ENCODE measurements around the gene SYK. TPM values are rescaled to one million over a fixed set of nuclear protein-coding genes. Genes with fewer than 3 reads are reported as not detected.

SYK gene
- total RNA-seq, 1 donor from 2014 or later: 88.9 TPM

DNA sequence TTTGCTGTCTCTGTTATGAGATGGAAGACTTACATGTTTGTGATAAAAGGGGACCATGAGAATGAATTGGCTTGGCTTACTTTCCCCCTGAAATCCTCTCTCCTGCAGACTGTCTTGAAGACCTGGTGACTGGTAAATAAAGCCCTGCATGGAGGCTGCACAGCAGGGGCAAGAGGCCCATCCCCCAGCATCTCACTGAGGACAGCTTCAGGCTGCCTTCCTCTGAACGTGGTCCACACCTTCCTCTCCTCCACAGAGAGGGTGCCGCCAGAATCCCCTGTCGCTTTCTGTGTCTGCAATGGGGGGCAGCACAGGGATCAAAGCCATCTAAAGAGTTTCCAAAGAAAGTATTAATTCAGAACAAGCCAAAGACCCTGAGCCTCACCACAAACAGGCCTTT lies 94.6 kb downstream of the SYK start:
- Histone ChIP-seq H3K27ac (no peak overlapping the region), H3K9me3 (no peaks in the 10 kb centered on the region), H3K36me3 (peaks cover 54% of the 10 kb centered on the region), H3K4me1 (no peaks in the 10 kb centered on the region), H3K4me3 (no peak overlapping the region), H3K27me3 (ENCODE audit: low read depth) (no peaks in the 10 kb centered on the region)
- DNase-seq (no peak), ATAC-seq (no peak)
- intact Hi-C loops (cut with DNase I): no loop called here
- TF ChIP-seq CTCF (IDR thresholded peaks at IDR 0.05): no peak

DNA sequence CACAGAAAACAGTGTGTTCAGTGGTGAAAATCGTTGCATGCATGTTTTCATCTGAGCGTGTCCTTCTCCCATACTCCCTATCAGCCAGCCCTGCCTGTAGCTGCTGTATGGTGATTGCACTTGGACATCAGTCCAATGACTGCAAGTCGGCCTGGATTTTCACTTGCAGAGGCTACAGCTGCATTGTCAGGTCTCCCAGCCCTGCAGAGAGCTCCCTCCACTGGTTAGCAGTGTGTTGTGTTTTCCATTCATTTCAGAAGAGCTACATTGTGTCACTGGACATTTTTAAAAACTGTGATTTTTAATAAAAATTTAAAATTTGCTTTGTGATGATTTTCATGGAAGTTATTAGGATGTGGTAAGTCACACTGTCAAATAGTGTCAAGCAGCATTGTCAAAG lies 96.6 kb downstream of the SYK start:
- intact Hi-C loops (cut with DNase I): no loop called here
- H3K9me3 ChIP-seq: no peaks in the 10 kb centered on the region
- H3K4me1 ChIP-seq: no peaks in the 10 kb centered on the region
- TF ChIP-seq CTCF (IDR thresholded peaks at IDR 0.05): no peak
- ATAC-seq (no peak), DNase-seq (no peak)
- no peaks in the 10 kb centered on the region for H3K27me3 ChIP-seq (ENCODE audit: low read depth)
- H3K4me3 ChIP-seq: no peak overlapping the region
- H3K36me3 ChIP-seq: peaks cover 39% of the 10 kb centered on the region
- no peak overlapping the region for H3K27ac ChIP-seq

GRCh38 chr9:90899287-90899686 lies 97.7 kb downstream of the SYK start:
- Histone ChIP-seq H3K36me3 (peaks cover 31% of the 10 kb centered on the region), H3K4me1 (no peaks in the 10 kb centered on the region), H3K27ac (no peak overlapping the region), H3K9me3 (no peaks in the 10 kb centered on the region), H3K4me3 (no peak overlapping the region), H3K27me3 (ENCODE audit: low read depth) (no peaks in the 10 kb centered on the region)
- TF ChIP-seq CTCF (IDR thresholded peaks at IDR 0.05): no peak
- ATAC-seq: peak in 1 of 2 donors; percentile 22
- intact Hi-C loops (cut with DNase I): no loop called here
- no peak for DNase-seq

DNA sequence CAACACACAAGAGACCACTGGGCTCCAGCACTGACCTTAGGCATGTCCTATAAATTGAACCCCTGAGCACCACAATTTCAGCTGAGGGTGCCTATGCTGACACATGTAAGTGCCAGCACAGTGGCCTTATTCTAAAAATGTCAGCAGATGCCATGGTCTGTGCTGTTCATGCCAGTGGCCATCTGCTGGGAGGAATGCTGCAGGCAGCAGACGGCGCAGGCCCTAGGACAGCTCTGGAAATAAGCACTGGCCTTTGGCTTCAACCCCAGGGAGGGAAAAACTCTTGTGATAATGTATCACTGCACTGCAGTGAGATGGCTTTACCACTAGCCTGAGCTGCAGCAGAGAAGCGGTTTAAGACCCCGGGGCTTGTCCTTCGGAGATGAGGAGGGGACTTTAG lies 98.5 kb downstream of the SYK start:
- ATAC-seq (no peak), DNase-seq (no peak)
- H3K27me3 ChIP-seq (ENCODE audit: low read depth): no peaks in the 10 kb centered on the region
- H3K36me3 ChIP-seq: peaks cover 31% of the 10 kb centered on the region
- no peaks in the 10 kb centered on the region for H3K4me1 ChIP-seq
- H3K4me3 ChIP-seq: no peak overlapping the region
- H3K9me3 ChIP-seq: no peaks in the 10 kb centered on the region
- intact Hi-C loops (cut with DNase I): no loop called here
- no peak overlapping the region for H3K27ac ChIP-seq
- TF ChIP-seq CTCF (IDR thresholded peaks at IDR 0.05): no peak

GRCh38 chr9:90901933-90902332 lies 100.3 kb downstream of the SYK start:
- Histone ChIP-seq H3K27me3 (ENCODE audit: low read depth) (no peaks in the 10 kb centered on the region), H3K27ac (no peak overlapping the region), H3K4me3 (no peak overlapping the region), H3K9me3 (no peaks in the 10 kb centered on the region), H3K36me3 (peaks cover 14% of the 10 kb centered on the region), H3K4me1 (no peaks in the 10 kb centered on the region)
- intact Hi-C loops (cut with DNase I): no loop called here
- DNase-seq (no peak), ATAC-seq (no peak)
- no peak for TF ChIP-seq CTCF (IDR thresholded peaks at IDR 0.05)
